Measurements from ENCODE around the gene ZDHHC11B. TPM values are rescaled to one million over a fixed set of nuclear protein-coding genes. Genes with fewer than 3 reads are reported as not detected.
"Not testable (repeated sequence)": the region's sequence is repeated elsewhere in the genome, so short reads cannot be mapped to it uniquely, and the experiment has no call there.

Gene ZDHHC11B
- total RNA-seq, 2 experiments from 2014 or later = 0.59 TPM; not detected in 1

- TF ChIP-seq, protein P1, sequence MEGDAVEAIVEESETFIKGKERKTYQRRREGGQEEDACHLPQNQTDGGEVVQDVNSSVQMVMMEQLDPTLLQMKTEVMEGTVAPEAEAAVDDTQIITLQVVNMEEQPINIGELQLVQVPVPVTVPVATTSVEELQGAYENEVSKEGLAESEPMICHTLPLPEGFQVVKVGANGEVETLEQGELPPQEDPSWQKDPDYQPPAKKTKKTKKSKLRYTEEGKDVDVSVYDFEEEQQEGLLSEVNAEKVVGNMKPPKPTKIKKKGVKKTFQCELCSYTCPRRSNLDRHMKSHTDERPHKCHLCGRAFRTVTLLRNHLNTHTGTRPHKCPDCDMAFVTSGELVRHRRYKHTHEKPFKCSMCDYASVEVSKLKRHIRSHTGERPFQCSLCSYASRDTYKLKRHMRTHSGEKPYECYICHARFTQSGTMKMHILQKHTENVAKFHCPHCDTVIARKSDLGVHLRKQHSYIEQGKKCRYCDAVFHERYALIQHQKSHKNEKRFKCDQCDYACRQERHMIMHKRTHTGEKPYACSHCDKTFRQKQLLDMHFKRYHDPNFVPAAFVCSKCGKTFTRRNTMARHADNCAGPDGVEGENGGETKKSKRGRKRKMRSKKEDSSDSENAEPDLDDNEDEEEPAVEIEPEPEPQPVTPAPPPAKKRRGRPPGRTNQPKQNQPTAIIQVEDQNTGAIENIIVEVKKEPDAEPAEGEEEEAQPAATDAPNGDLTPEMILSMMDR (IDR thresholded peaks at IDR 0.05) = no peak
- Mint-ChIP-seq H3K4me3 (no peak overlapping the region), H3K4me1 (ENCODE audit: low read depth) (no peaks in the 10 kb centered on the region), H3K27ac (no peak overlapping the region), H3K36me3 (ENCODE audit: low read depth) (no peaks in the 10 kb centered on the region), H3K27me3 (no peaks in the 10 kb centered on the region), H3K9me3 (no peaks in the 10 kb centered on the region)
- DNase-seq (no peak), ATAC-seq (no peak)
- CTCF ChIA-PET = no interaction called here
- intact Hi-C loops (cut with micrococcal nuclease) = no loop called here
- POLR2A ChIA-PET = no interaction called here
Observed at GRCh38 chr5:766666-767431, 17.7 kb downstream of the ZDHHC11B start.

- Mint-ChIP-seq H3K27ac (no peak overlapping the region), H3K9me3 (no peaks in the 10 kb centered on the region), H3K4me1 (ENCODE audit: low read depth) (no peaks in the 10 kb centered on the region), H3K36me3 (ENCODE audit: low read depth) (no peaks in the 10 kb centered on the region), H3K4me3 (no peak overlapping the region), H3K27me3 (no peaks in the 10 kb centered on the region)
- intact Hi-C loops (cut with micrococcal nuclease) = no loop called here
- DNase-seq = no peak
- ATAC-seq = no peak
- ChIA-PET CTCF (no interaction called here), POLR2A (no interaction called here)
- TF ChIP-seq, protein P1 (IDR thresholded peaks at IDR 0.05) = no peak
Observed at GRCh38 chr5:765948-766631, 18.4 kb downstream of the ZDHHC11B start.

- no peak overlapping the region for H3K27ac Mint-ChIP-seq
- CTCF ChIA-PET = no interaction called here
- TF ChIP-seq, protein P1 (IDR thresholded peaks at IDR 0.05) = no peak
- no peak overlapping the region for H3K4me3 Mint-ChIP-seq
- intact Hi-C loops (cut with micrococcal nuclease) = no loop called here
- ATAC-seq (no peak), DNase-seq (no peak)
- no peaks in the 10 kb centered on the region for H3K36me3 Mint-ChIP-seq (ENCODE audit: low read depth)
- H3K27me3 Mint-ChIP-seq = no peaks in the 10 kb centered on the region
- H3K4me1 Mint-ChIP-seq (ENCODE audit: low read depth) = peaks cover 2% of the 10 kb centered on the region
- POLR2A ChIA-PET = no interaction called here
- H3K9me3 Mint-ChIP-seq = no peaks in the 10 kb centered on the region
Observed at GRCh38 chr5:763998-764781, 20.3 kb downstream of the ZDHHC11B start.

DNA sequence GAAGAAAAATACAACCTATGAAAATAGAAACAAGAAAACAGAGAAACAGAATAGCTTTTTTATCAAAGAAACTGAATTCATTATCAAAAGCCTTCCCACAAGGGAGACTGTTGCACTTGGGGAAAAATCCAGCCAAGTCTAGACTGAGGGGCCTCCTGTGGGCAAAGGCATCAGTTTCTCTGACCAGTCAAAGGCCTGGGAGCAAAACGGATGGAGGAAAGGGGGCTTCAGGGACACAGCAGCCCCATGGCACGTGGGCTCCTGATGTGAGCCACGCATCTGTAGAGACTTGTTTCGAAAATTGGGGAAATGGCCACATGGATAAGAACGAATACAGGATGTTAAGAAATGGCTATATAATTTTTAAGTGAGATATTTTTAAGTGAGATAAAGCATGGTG lies 21.1 kb downstream of the ZDHHC11B start:
- peaks cover 8% of the 10 kb centered on the region for H3K4me1 Mint-ChIP-seq (ENCODE audit: low read depth)
- ChIA-PET POLR2A (no interaction called here), CTCF (no interaction called here)
- no peaks in the 10 kb centered on the region for H3K9me3 Mint-ChIP-seq
- H3K36me3 Mint-ChIP-seq (ENCODE audit: low read depth) = no peaks in the 10 kb centered on the region
- H3K27ac Mint-ChIP-seq = no peak overlapping the region
- no peak for DNase-seq
- no peak for ATAC-seq
- intact Hi-C loops (cut with micrococcal nuclease) = no loop called here
- no peak overlapping the region for H3K4me3 Mint-ChIP-seq
- H3K27me3 Mint-ChIP-seq = no peaks in the 10 kb centered on the region
- TF ChIP-seq, protein P1 (IDR thresholded peaks at IDR 0.05) = no peak

- H3K27me3 Mint-ChIP-seq; CTCF ChIA-PET; intact Hi-C loops (cut with micrococcal nuclease); H3K9me3 Mint-ChIP-seq; POLR2A ChIA-PET; DNase-seq; H3K4me3 Mint-ChIP-seq; H3K27ac Mint-ChIP-seq; H3K36me3 Mint-ChIP-seq (ENCODE audit: low read depth); ATAC-seq: not testable (repeated sequence)
- H3K4me1 Mint-ChIP-seq (ENCODE audit: low read depth) = peaks cover 11% of the 10 kb centered on the region
Observed at GRCh38 chr5:762996-763395, 21.5 kb downstream of the ZDHHC11B start.

All from activated CD8-positive, alpha-beta T cell treated with anti-CD3 and anti-CD28 coated beads for 36 hours (primary cell).